Smooth muscle cell of the brain vasculature (primary cell): ENCODE measurements around the gene RFX7.

Source experiments
- DNase-seq: peaks from one replicate; pipeline ENCODE4 v3.0.0-alpha.2; 2012; ENCODE audit warnings: low read depth, low spot score

The RFX7 gene

GRCh38 chr15:56126409-56126808 is 117.3 kb downstream of the RFX7 start:
- DNase-seq: no peak

GRCh38 chr15:56124391-56124790 is 119.3 kb downstream of the RFX7 start:
- DNase-seq: no peak

GRCh38 chr15:56105855-56106254 is 137.8 kb downstream of the RFX7 start:
- DNase-seq: no peak

- DNase-seq: no peak
Observed at GRCh38 chr15:56102441-56102840, 141.2 kb downstream of the RFX7 start.

- no peak for DNase-seq
Observed at GRCh38 chr15:56099311-56099710, 144.4 kb downstream of the RFX7 start.

- no peak for DNase-seq
Observed at GRCh38 chr15:56098195-56098863, 145.3 kb downstream of the RFX7 start.

- no peak for DNase-seq
Observed at GRCh38 chr15:56095406-56095805, 148.3 kb downstream of the RFX7 start.

- no peak for DNase-seq
Observed at GRCh38 chr15:56094171-56094570, 149.5 kb downstream of the RFX7 start.

GRCh38 chr15:56088389-56088788 is 155.3 kb downstream of the RFX7 start:
- no peak for DNase-seq

GRCh38 chr15:56086566-56086965 is 157.1 kb downstream of the RFX7 start:
- DNase-seq: no peak

GRCh38 chr15:56082263-56082761 is 161.4 kb downstream of the RFX7 start:
- DNase-seq: no peak

- DNase-seq: no peak
Observed at GRCh38 chr15:56077081-56077480, 166.6 kb downstream of the RFX7 start.

GRCh38 chr15:56076640-56077039 is 167.0 kb downstream of the RFX7 start:
- no peak for DNase-seq

GRCh38 chr15:56074481-56075265 is 169.0 kb downstream of the RFX7 start:
- DNase-seq: no peak

- DNase-seq: no peak
Observed at GRCh38 chr15:56064152-56064551, 179.5 kb downstream of the RFX7 start.

GRCh38 chr15:56059716-56060115 is 184.0 kb downstream of the RFX7 start:
- DNase-seq: no peak

- no peak for DNase-seq
Observed at GRCh38 chr15:56058986-56059385, 184.7 kb downstream of the RFX7 start.

- DNase-seq: no peak
Observed at GRCh38 chr15:56056626-56057025, 187.1 kb downstream of the RFX7 start.

GRCh38 chr15:56053046-56053400 is 190.7 kb downstream of the RFX7 start:
- DNase-seq: no peak

- DNase-seq: peak; percentile 9
Observed at GRCh38 chr15:56052395-56053045, 191.2 kb downstream of the RFX7 start.

- DNase-seq: no peak
Observed at GRCh38 chr15:56051676-56052075, 192.0 kb downstream of the RFX7 start.

- DNase-seq: no peak
Observed at GRCh38 chr15:56049577-56049976, 194.1 kb downstream of the RFX7 start.

- no peak for DNase-seq
Observed at GRCh38 chr15:56047354-56047753, 196.3 kb downstream of the RFX7 start.
